Lower leg skin (tissue), 3 donors: ENCODE measurements around the gene PLA2G4F.

ENCODE experiments used
- CTCF ChIP-seq, 3 donors: fragments of 450-650 bp; IDR thresholded peaks; one replicate each; pipeline ENCODE4 v1.5.1; 2016; ENCODE audit warnings: antibody characterized with exemption in 3 of 3, mild to moderate bottlenecking in 3 of 3, moderate library complexity in 2 of 3
- POLR2A ChIP-seq, 2 donors: fragments of 450-650 bp; IDR thresholded peaks; one replicate each; pipeline ENCODE4 v1.6.1; 2016 to 2017; ENCODE audit warnings: antibody characterized with exemption in 2 of 2, mild to moderate bottlenecking in 1 of 2, moderate library complexity in 1 of 2

- TF ChIP-seq CTCF (IDR thresholded peaks at IDR 0.05) (no peak), POLR2A (IDR thresholded peaks at IDR 0.05) (no peak)
Observed at GRCh38 chr15:42102646-42103235, 53.7 kb downstream of the PLA2G4F start.
